Measurements from ENCODE around the gene PDE4DIP. TPM values are rescaled to one million over a fixed set of nuclear protein-coding genes. Genes with fewer than 3 reads are reported as not detected.
"Not testable (repeated sequence)": the region's sequence is repeated elsewhere in the genome, so short reads cannot be mapped to it uniquely, and the experiment has no call there.

The PDE4DIP gene
- total RNA-seq, 1 donor from 2014 or later: 136 TPM

GRCh38 chr1:148997405-148997804 lies 153.2 kb downstream of the PDE4DIP start:
- H3K4me1 Mint-ChIP-seq (ENCODE audit: low read depth); H3K27ac Mint-ChIP-seq (ENCODE audit: unreplicated experiment); H3K4me3 Mint-ChIP-seq (ENCODE audit: unreplicated experiment); H3K9me3 Mint-ChIP-seq (ENCODE audit: low read depth); H3K36me3 Mint-ChIP-seq (ENCODE audit: low read depth); DNase-seq (ENCODE audit: low spot score); H3K27me3 Mint-ChIP-seq (ENCODE audit: low read depth): not testable (repeated sequence)

- not testable (repeated sequence) for H3K27ac Mint-ChIP-seq (ENCODE audit: unreplicated experiment); H3K9me3 Mint-ChIP-seq (ENCODE audit: low read depth); H3K27me3 Mint-ChIP-seq (ENCODE audit: low read depth); H3K4me1 Mint-ChIP-seq (ENCODE audit: low read depth); H3K4me3 Mint-ChIP-seq (ENCODE audit: unreplicated experiment); H3K36me3 Mint-ChIP-seq (ENCODE audit: low read depth); DNase-seq (ENCODE audit: low spot score)
Observed at GRCh38 chr1:149002664-149003063, 158.4 kb downstream of the PDE4DIP start.

GRCh38 chr1:149008326-149008725 lies 164.1 kb downstream of the PDE4DIP start:
- H3K9me3 Mint-ChIP-seq (ENCODE audit: low read depth); DNase-seq (ENCODE audit: low spot score); H3K27me3 Mint-ChIP-seq (ENCODE audit: low read depth); H3K4me3 Mint-ChIP-seq (ENCODE audit: unreplicated experiment); H3K27ac Mint-ChIP-seq (ENCODE audit: unreplicated experiment); H3K36me3 Mint-ChIP-seq (ENCODE audit: low read depth); H3K4me1 Mint-ChIP-seq (ENCODE audit: low read depth): not testable (repeated sequence)

- H3K4me3 Mint-ChIP-seq (ENCODE audit: unreplicated experiment); DNase-seq (ENCODE audit: low spot score); H3K27ac Mint-ChIP-seq (ENCODE audit: unreplicated experiment); H3K36me3 Mint-ChIP-seq (ENCODE audit: low read depth); H3K9me3 Mint-ChIP-seq (ENCODE audit: low read depth); H3K27me3 Mint-ChIP-seq (ENCODE audit: low read depth); H3K4me1 Mint-ChIP-seq (ENCODE audit: low read depth): not testable (repeated sequence)
Observed at GRCh38 chr1:149008769-149009168, 164.5 kb downstream of the PDE4DIP start.

- not testable (repeated sequence) for H3K4me3 Mint-ChIP-seq (ENCODE audit: unreplicated experiment); H3K27me3 Mint-ChIP-seq (ENCODE audit: low read depth); DNase-seq (ENCODE audit: low spot score); H3K4me1 Mint-ChIP-seq (ENCODE audit: low read depth); H3K27ac Mint-ChIP-seq (ENCODE audit: unreplicated experiment); H3K9me3 Mint-ChIP-seq (ENCODE audit: low read depth); H3K36me3 Mint-ChIP-seq (ENCODE audit: low read depth)
Observed at GRCh38 chr1:149009761-149010160, 165.5 kb downstream of the PDE4DIP start.

GRCh38 chr1:149012599-149012998 lies 168.4 kb downstream of the PDE4DIP start:
- not testable (repeated sequence) for H3K4me1 Mint-ChIP-seq (ENCODE audit: low read depth); H3K9me3 Mint-ChIP-seq (ENCODE audit: low read depth); H3K27ac Mint-ChIP-seq (ENCODE audit: unreplicated experiment); DNase-seq (ENCODE audit: low spot score); H3K27me3 Mint-ChIP-seq (ENCODE audit: low read depth); H3K4me3 Mint-ChIP-seq (ENCODE audit: unreplicated experiment)
- peaks cover 11% of the 10 kb centered on the region for H3K36me3 Mint-ChIP-seq (ENCODE audit: low read depth)

- peaks cover 11% of the 10 kb centered on the region for H3K36me3 Mint-ChIP-seq (ENCODE audit: low read depth)
- not testable (repeated sequence) for DNase-seq (ENCODE audit: low spot score); H3K4me3 Mint-ChIP-seq (ENCODE audit: unreplicated experiment); H3K4me1 Mint-ChIP-seq (ENCODE audit: low read depth); H3K27ac Mint-ChIP-seq (ENCODE audit: unreplicated experiment); H3K27me3 Mint-ChIP-seq (ENCODE audit: low read depth); H3K9me3 Mint-ChIP-seq (ENCODE audit: low read depth)
Observed at GRCh38 chr1:149013513-149013912, 169.3 kb downstream of the PDE4DIP start.

GRCh38 chr1:149015522-149015921 lies 171.3 kb downstream of the PDE4DIP start:
- H3K4me3 Mint-ChIP-seq (ENCODE audit: unreplicated experiment); H3K27me3 Mint-ChIP-seq (ENCODE audit: low read depth); H3K27ac Mint-ChIP-seq (ENCODE audit: unreplicated experiment); DNase-seq (ENCODE audit: low spot score); H3K36me3 Mint-ChIP-seq (ENCODE audit: low read depth); H3K4me1 Mint-ChIP-seq (ENCODE audit: low read depth); H3K9me3 Mint-ChIP-seq (ENCODE audit: low read depth): not testable (repeated sequence)

- not testable (repeated sequence) for DNase-seq (ENCODE audit: low spot score); H3K36me3 Mint-ChIP-seq (ENCODE audit: low read depth); H3K27me3 Mint-ChIP-seq (ENCODE audit: low read depth); H3K4me3 Mint-ChIP-seq (ENCODE audit: unreplicated experiment); H3K9me3 Mint-ChIP-seq (ENCODE audit: low read depth); H3K27ac Mint-ChIP-seq (ENCODE audit: unreplicated experiment); H3K4me1 Mint-ChIP-seq (ENCODE audit: low read depth)
Observed at GRCh38 chr1:149016626-149017025, 172.4 kb downstream of the PDE4DIP start.

- not testable (repeated sequence) for H3K36me3 Mint-ChIP-seq (ENCODE audit: low read depth); H3K27me3 Mint-ChIP-seq (ENCODE audit: low read depth); H3K9me3 Mint-ChIP-seq (ENCODE audit: low read depth); H3K27ac Mint-ChIP-seq (ENCODE audit: unreplicated experiment); H3K4me1 Mint-ChIP-seq (ENCODE audit: low read depth); DNase-seq (ENCODE audit: low spot score); H3K4me3 Mint-ChIP-seq (ENCODE audit: unreplicated experiment)
Observed at GRCh38 chr1:149018577-149018976, 174.3 kb downstream of the PDE4DIP start.

- not testable (repeated sequence) for H3K27ac Mint-ChIP-seq (ENCODE audit: unreplicated experiment); H3K36me3 Mint-ChIP-seq (ENCODE audit: low read depth); H3K4me1 Mint-ChIP-seq (ENCODE audit: low read depth); H3K27me3 Mint-ChIP-seq (ENCODE audit: low read depth); H3K4me3 Mint-ChIP-seq (ENCODE audit: unreplicated experiment); H3K9me3 Mint-ChIP-seq (ENCODE audit: low read depth); DNase-seq (ENCODE audit: low spot score)
Observed at GRCh38 chr1:149024327-149024726, 180.1 kb downstream of the PDE4DIP start.

GRCh38 chr1:149033916-149034315 lies 189.7 kb downstream of the PDE4DIP start:
- not testable (repeated sequence) for H3K4me1 Mint-ChIP-seq (ENCODE audit: low read depth)

GRCh38 chr1:149043056-149043455 lies 198.8 kb downstream of the PDE4DIP start:
- H3K4me3 Mint-ChIP-seq (ENCODE audit: unreplicated experiment); H3K9me3 Mint-ChIP-seq (ENCODE audit: low read depth); H3K27me3 Mint-ChIP-seq (ENCODE audit: low read depth): not testable (repeated sequence)

More at GRCh38 chr1:149033916-149034315, 189.7 kb downstream of the PDE4DIP start:
- H3K4me3 Mint-ChIP-seq (ENCODE audit: unreplicated experiment); H3K9me3 Mint-ChIP-seq (ENCODE audit: low read depth); DNase-seq (ENCODE audit: low spot score); H3K27me3 Mint-ChIP-seq (ENCODE audit: low read depth); H3K27ac Mint-ChIP-seq (ENCODE audit: unreplicated experiment): not testable (repeated sequence)
- peaks cover 12% of the 10 kb centered on the region for H3K36me3 Mint-ChIP-seq (ENCODE audit: low read depth)

GRCh38 chr1:149064611-149065010 lies 220.4 kb downstream of the PDE4DIP start:
- peaks cover 11% of the 10 kb centered on the region for H3K36me3 Mint-ChIP-seq (ENCODE audit: low read depth)
- not testable (repeated sequence) for H3K27me3 Mint-ChIP-seq (ENCODE audit: low read depth); H3K4me1 Mint-ChIP-seq (ENCODE audit: low read depth); H3K27ac Mint-ChIP-seq (ENCODE audit: unreplicated experiment); DNase-seq (ENCODE audit: low spot score); H3K4me3 Mint-ChIP-seq (ENCODE audit: unreplicated experiment); H3K9me3 Mint-ChIP-seq (ENCODE audit: low read depth)

More at GRCh38 chr1:149043056-149043455, 198.8 kb downstream of the PDE4DIP start:
- not testable (repeated sequence) for H3K36me3 Mint-ChIP-seq (ENCODE audit: low read depth); DNase-seq (ENCODE audit: low spot score); H3K4me1 Mint-ChIP-seq (ENCODE audit: low read depth); H3K27ac Mint-ChIP-seq (ENCODE audit: unreplicated experiment)
